Left ventricle myocardium inferior (tissue), 1 donor: Measurements from ENCODE around the gene RBM19. TPM values are rescaled to one million over a fixed set of nuclear protein-coding genes. Genes with fewer than 3 reads are reported as not detected.

ENCODE experiments used
- DNase-seq: peaks from one replicate; pipeline ENCODE4 v3.0.0-alpha.2; 2020
- H3K27ac ChIP-seq: fragments of 200-600 bp; replicated peaks from 2 replicates; pipeline ENCODE4 v1.8.0; 2021
- H3K27me3 ChIP-seq: fragments of 200-600 bp; 2 replicates; pipeline ENCODE4 v1.8.0; 2021; ENCODE audit warnings: low read depth
- H3K36me3 ChIP-seq: fragments of 200-600 bp; 2 replicates; pipeline ENCODE4 v1.8.0; 2021
- H3K4me1 ChIP-seq: fragments of 200-600 bp; 2 replicates; pipeline ENCODE4 v1.8.0; 2021
- H3K4me3 ChIP-seq: fragments of 200-600 bp; 2 replicates; pipeline ENCODE4 v1.8.0; 2021; ENCODE audit warnings: mild to moderate bottlenecking, moderate library complexity
- H3K9me3 ChIP-seq: fragments of 200-600 bp; replicated peaks from 2 replicates; pipeline ENCODE4 v1.8.0; 2021
- CTCF ChIP-seq: fragments of 200-600 bp; IDR thresholded peaks from 2 replicates; pipeline ENCODE4 v1.8.0; 2021; ENCODE audit warnings: antibody characterized with exemption, mild to moderate bottlenecking, borderline replicate concordance
- intact Hi-C: fragments of 100-400 bp; cut with micrococcal nuclease; formaldehyde crosslinking; loops from one replicate; pipeline ENCODE4 v1.11.0; 2022
- total RNA-seq: library from RNA; stranded (reverse); fragmentation: NEBNext Ultra II Directional; extraction: Animal tissue kit (Norgen Biotek cat#: 25700); gene quantifications from one replicate; pipeline ENCODE4 v1.2.1, GENCODE V29; 2021
- donor health status: DM: no; HTN: yes; CAD: no; lungs with severe emphysema.

Gene RBM19
- total RNA-seq, 1 donor from 2014 or later: 18.9 TPM

- Histone ChIP-seq H3K27ac (no peak overlapping the region), H3K4me1 (no peaks in the 10 kb centered on the region), H3K27me3 (peaks cover 6% of the 10 kb centered on the region), H3K4me3 (no peak overlapping the region), H3K36me3 (peaks cover 9% of the 10 kb centered on the region), H3K9me3 (peaks cover 27% of the 10 kb centered on the region)
- TF ChIP-seq CTCF: no peak
- intact Hi-C loops: no loop called here
- no peak for DNase-seq
Observed at GRCh38 chr12:113808095-113808951, 157.8 kb downstream of the RBM19 start.

GRCh38 chr12:113805673-113806072, 160.5 kb downstream of the RBM19 start:
- peaks cover 15% of the 10 kb centered on the region for H3K9me3 ChIP-seq
- no peaks in the 10 kb centered on the region for H3K36me3 ChIP-seq
- no peaks in the 10 kb centered on the region for H3K4me1 ChIP-seq
- intact Hi-C loops: no loop called here
- no peak for DNase-seq
- TF ChIP-seq CTCF: no peak
- H3K4me3 ChIP-seq: no peak overlapping the region
- H3K27ac ChIP-seq: no peak overlapping the region
- H3K27me3 ChIP-seq: peaks cover 16% of the 10 kb centered on the region

- intact Hi-C loops: no loop called here
Observed at GRCh38 chr12:113804961-113805600, 161.0 kb downstream of the RBM19 start.

GRCh38 chr12:113803759-113804140, 162.4 kb downstream of the RBM19 start:
- intact Hi-C loops: no loop called here
- no peak overlapping the region for H3K4me3 ChIP-seq
- H3K4me1 ChIP-seq: no peaks in the 10 kb centered on the region
- TF ChIP-seq CTCF: no peak
- H3K9me3 ChIP-seq: peaks cover 15% of the 10 kb centered on the region
- no peak for DNase-seq
- H3K27ac ChIP-seq: no peak overlapping the region
- H3K27me3 ChIP-seq: peaks cover 16% of the 10 kb centered on the region
- no peaks in the 10 kb centered on the region for H3K36me3 ChIP-seq

More at GRCh38 chr12:113804961-113805600, 161.0 kb downstream of the RBM19 start:
- no peaks in the 10 kb centered on the region for H3K4me1 ChIP-seq
- no peaks in the 10 kb centered on the region for H3K36me3 ChIP-seq
- no peak overlapping the region for H3K27ac ChIP-seq
- H3K27me3 ChIP-seq: peaks cover 16% of the 10 kb centered on the region
- no peak for DNase-seq
- no peak overlapping the region for H3K4me3 ChIP-seq
- TF ChIP-seq CTCF: no peak
- H3K9me3 ChIP-seq: peaks cover 15% of the 10 kb centered on the region

GRCh38 chr12:113802966-113803758, 163.0 kb downstream of the RBM19 start:
- Histone ChIP-seq H3K4me3 (no peak overlapping the region), H3K4me1 (no peaks in the 10 kb centered on the region)
- intact Hi-C loops: no loop called here

More at GRCh38 chr12:113802966-113803758, 163.0 kb downstream of the RBM19 start:
- no peak for TF ChIP-seq CTCF
- H3K36me3 ChIP-seq: no peaks in the 10 kb centered on the region
- no peak overlapping the region for H3K27ac ChIP-seq
- peaks cover 16% of the 10 kb centered on the region for H3K27me3 ChIP-seq
- DNase-seq: no peak
- H3K9me3 ChIP-seq: peaks cover 15% of the 10 kb centered on the region
